Epithelial cell of esophagus (primary cell): ENCODE results near the gene MAP3K2.
A peak's percentile ranks its signal among the peaks of the same experiment; 100 is the strongest.
"Not testable (repeated sequence)": the region's sequence is repeated elsewhere in the genome, so short reads cannot be mapped to it uniquely, and the experiment has no call there.

Experiments used
- DNase-seq: peaks from one replicate; pipeline ENCODE4 v3.0.0; 2010; ENCODE audit warnings: low read depth
- H3K4me3 ChIP-seq: 2 replicates; pipeline ENCODE4 v1.5.1; 2011; ENCODE audit warnings: mild to moderate bottlenecking, low read length, control low read depth
- CTCF ChIP-seq: IDR thresholded peaks from 2 replicates; pipeline ENCODE4 v1.5.1; 2011; ENCODE audit warnings: low read depth, mild to moderate bottlenecking, low read length, control low read depth, inconsistent platforms; ENCODE audit not compliant: insufficient read depth; ENCODE audit errors: missing control alignments

MAP3K2 gene

GRCh38 chr2:127358044-127358443, 29.7 kb downstream of the MAP3K2 start:
- H3K4me3 ChIP-seq: no peak overlapping the region
- no peak for DNase-seq
- TF ChIP-seq CTCF: no peak

DNA sequence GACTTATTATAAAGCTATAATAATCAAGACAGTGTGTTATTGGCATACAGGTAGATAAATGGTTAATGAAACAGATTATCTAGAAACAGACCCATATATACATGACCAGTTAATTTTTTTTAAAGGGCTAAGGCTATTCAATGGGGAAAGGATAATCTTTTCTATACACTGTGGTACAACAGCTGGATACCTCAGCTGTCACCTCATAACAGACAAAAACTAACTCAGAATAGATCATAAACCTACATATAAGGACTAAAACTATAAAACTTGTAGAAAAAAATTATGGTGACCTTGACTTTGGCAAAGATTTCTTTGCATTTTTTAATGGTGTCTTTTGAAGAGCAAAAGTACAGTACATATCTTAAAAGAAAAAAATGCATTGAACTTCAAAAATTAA, 30.2 kb downstream of the MAP3K2 start:
- no peak for TF ChIP-seq CTCF
- H3K4me3 ChIP-seq: no peak overlapping the region
- no peak for DNase-seq

GRCh38 chr2:127356531-127356930, 31.2 kb downstream of the MAP3K2 start:
- H3K4me3 ChIP-seq: no peak overlapping the region
- TF ChIP-seq CTCF: no peak
- DNase-seq: no peak

DNA sequence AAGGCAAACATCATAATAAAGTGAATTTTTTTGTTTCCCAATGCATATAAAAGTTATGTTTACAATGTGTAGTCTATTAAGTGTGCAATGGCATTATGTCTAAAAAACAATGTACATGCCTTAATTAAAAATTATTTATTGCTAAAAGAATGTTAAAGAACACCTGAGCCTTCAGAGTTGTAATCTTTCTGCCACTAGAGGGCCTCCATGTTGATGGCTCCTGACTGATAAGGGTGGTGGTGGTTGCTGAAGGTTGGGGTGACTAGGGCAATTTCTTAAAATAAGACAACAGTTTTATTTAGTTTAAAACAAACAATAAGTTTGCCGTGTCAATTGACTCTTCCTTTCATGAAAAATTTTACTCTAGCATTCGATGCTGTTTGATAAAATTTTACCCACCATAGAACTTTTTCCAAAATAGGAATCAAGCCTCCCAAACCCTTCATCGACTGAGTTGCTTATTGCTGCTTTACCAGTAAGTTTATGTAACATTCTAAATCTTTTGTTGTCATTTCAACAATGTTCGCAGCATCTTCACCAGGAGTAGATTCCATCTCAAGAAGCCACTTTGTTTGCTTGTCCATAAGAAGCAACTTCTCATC, 32.3 kb downstream of the MAP3K2 start:
- TF ChIP-seq CTCF: peak; percentile 76
- H3K4me3 ChIP-seq: no peak overlapping the region
- peak; percentile 60 for DNase-seq

GRCh38 chr2:127353873-127354676, 33.7 kb downstream of the MAP3K2 start:
- not testable (repeated sequence) for DNase-seq, H3K4me3 ChIP-seq

DNA sequence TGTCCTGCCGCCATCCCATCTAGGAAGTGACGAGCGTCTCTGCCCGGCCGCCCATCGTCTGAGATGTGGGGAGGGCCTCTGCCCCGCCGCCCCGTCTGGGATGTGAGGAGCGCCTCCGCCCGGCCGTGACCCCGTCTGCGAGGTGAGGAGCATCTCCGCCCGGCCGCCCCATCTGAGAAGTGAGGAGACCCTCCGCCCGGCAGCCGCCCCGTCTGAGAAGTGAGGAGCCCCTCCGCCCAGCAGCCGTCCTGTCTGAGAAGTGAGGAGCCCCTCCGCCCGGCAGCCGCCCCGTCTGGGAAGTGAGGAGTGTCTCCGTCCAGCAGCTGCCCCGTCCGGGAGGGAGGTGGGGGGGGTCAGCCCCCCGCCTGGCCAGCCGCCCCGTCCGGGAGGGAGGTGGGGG, 34.6 kb downstream of the MAP3K2 start:
- not testable (repeated sequence) for H3K4me3 ChIP-seq, DNase-seq

- no peak for DNase-seq
- no peak for TF ChIP-seq CTCF
- H3K4me3 ChIP-seq: no peak overlapping the region
Measured at GRCh38 chr2:127351603-127352002, 36.2 kb downstream of the MAP3K2 start.

DNA sequence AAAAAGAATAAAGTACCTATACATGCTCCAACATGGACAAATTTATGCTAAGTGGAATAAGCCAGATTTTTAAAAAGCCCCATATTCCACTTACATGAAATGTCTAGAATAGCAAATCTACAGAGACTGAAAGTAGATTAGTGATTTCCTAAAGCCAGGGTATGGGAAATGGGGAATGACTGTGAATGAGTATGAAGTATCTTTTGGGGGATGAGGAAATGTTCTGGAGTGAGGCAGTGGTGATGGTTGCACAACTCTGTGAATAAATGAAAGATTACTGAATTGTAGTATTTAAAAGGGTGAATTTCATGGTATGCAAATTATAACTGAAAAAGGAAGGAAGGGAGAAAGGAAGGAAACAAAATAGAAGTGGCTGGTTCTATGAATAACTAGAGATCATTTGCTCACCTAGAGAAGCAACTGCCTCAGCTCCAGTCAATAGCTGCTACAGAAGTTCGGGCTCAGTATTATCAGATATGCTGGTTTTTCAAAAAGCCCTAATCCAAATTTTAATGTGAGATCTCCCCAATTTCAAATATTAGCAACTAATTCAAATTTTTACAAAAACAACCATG, 39.3 kb downstream of the MAP3K2 start:
- DNase-seq: peak; percentile 23
- H3K4me3 ChIP-seq: no peak overlapping the region
- no peak for TF ChIP-seq CTCF
